ENCODE measurements around the gene SMAD3.

GRCh38 chr15:67035886-67036285 lies 29.5 kb upstream of the SMAD3 start:
- no peak for TF ChIP-seq RAD21 (IDR thresholded peaks at IDR 0.05 in 1 of 2, conservative IDR thresholded peaks at IDR 0.05 in 1 of 2; ENCODE audit: low read depth in 2 of 2, low read length in 2 of 2)
- no peak for TF ChIP-seq CTCF (IDR thresholded peaks at IDR 0.05; ENCODE audit: control extremely low read depth in 1 of 3, insufficient read depth in 1 of 3, low read depth in 1 of 3, low read length in 3 of 3)
- no peak for TF ChIP-seq CREB1 (IDR thresholded peaks at IDR 0.05)
- no peak for TF ChIP-seq ASH2L (IDR thresholded peaks at IDR 0.05; ENCODE audit: low read length)

Measured in H1 (cell line).